Measurements from ENCODE around the gene YWHAE. TPM values are rescaled to one million over a fixed set of nuclear protein-coding genes. Genes with fewer than 3 reads are reported as not detected.
A peak's percentile ranks its signal among the peaks of the same experiment; 100 is the strongest.
"Not testable (repeated sequence)": the region's sequence is repeated elsewhere in the genome, so short reads cannot be mapped to it uniquely, and the experiment has no call there.

The YWHAE gene
- total and polyA plus RNA-seq, 8 donors = 219 to 1,151 (median 340) TPM

DNA sequence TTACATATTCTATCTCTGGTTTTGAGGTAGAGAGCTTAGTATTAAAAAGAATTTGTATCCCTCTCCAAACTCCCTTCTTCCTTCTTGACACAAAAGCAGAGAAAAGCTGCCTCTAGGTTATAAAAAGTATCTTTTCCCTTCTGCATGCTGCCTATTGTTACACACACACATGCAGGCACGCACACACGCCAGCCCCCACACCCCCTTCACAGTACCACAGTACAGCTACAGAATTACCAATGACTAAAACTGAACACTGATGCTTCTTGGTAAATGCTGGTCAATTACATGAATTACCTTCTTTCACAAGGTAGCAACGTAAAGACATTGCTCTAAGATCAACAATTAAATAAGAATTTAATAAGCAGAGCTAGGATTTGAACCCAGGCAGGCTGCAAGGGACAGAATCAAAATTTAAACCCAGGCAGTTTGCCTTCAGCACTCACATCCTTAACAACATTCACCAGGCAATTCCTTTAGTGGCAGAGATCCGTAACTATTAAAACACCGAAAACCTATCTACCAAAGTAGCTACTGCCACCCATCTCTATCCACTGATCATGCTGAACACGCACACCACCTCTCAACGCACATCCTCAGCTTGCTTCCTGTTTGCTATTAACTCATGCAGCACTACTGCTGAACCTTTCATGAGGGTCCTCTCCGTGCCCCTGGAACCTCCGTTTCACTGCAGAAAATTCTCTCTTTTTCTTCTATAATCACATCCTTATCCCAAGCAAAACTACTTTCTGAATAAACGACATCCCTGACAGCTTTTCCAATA, 37.8 kb downstream of the YWHAE start:
- no peak for DNase-seq
- WGBS, 5 donors = 28 to 47% (median 35%) methylated on average over 10 of the region's 10 CpGs

GRCh38 chr17:1360975-1361374, 39.0 kb downstream of the YWHAE start:
- Histone ChIP-seq H3K4me1 (peaks cover 36 to 66% (median 51%) of the 10 kb centered on the region in 4 donors), H3K4me3 (no peak overlapping the region), H3K27me3 (no peaks in the 10 kb centered on the region), H3K27ac (peak overlapping the region in 3 of 5 donors; percentile 29 to 40 (median 38)), H3K36me3 (peaks cover 30 to 86% (median 72%) of the 10 kb centered on the region in 4 donors), H3K9me3 (no peaks in the 10 kb centered on the region)
- intact Hi-C loops (cut with DNase I; ENCODE audit: low total_unique reads) = loop anchor here (10.0 kb wide), 1 partner anchor 154 kb away; the partner anchor contains the start of gene INPP5K
- TF ChIP-seq POLR2A (IDR thresholded peaks at IDR 0.05) (no peak), CTCF (IDR thresholded peaks at IDR 0.05) (no peak), EP300 (IDR thresholded peaks at IDR 0.05) (no peak), POLR2AphosphoS5 (IDR thresholded peaks at IDR 0.05) (no peak)
- 68 to 75% (median 72%) methylated on average over 12 of the region's 12 CpGs for WGBS, 5 donors
- no peak for DNase-seq

More for the DNA sequence above, 37.8 kb downstream of the YWHAE start:
- peaks cover 25 to 74% (median 61%) of the 10 kb centered on the region in 4 donors for H3K36me3 ChIP-seq
- peaks cover 48 to 79% (median 62%) of the 10 kb centered on the region in 4 donors for H3K4me1 ChIP-seq
- no peak overlapping the region for H3K4me3 ChIP-seq
- intact Hi-C loops (cut with DNase I; ENCODE audit: low total_unique reads) = loop anchor here (10.0 kb wide), 1 partner anchor 153 kb away; the partner anchor contains the start of gene INPP5K
- H3K9me3 ChIP-seq = no peaks in the 10 kb centered on the region
- TF ChIP-seq POLR2AphosphoS5 (IDR thresholded peaks at IDR 0.05) (no peak), POLR2A (IDR thresholded peaks at IDR 0.05) (no peak), EP300 (IDR thresholded peaks at IDR 0.05) (no peak), CTCF (IDR thresholded peaks at IDR 0.05) (no peak)
- H3K27me3 ChIP-seq = no peaks in the 10 kb centered on the region
- H3K27ac ChIP-seq = peak overlapping the region in 4 of 5 donors; percentile 16 to 51 (median 44)

- Histone ChIP-seq H3K36me3 (peaks cover 36 to 92% (median 79%) of the 10 kb centered on the region in 4 donors), H3K27ac (peak overlapping the region; percentile 27 to 64 (median 38)), H3K4me1 (peaks cover 30 to 59% (median 45%) of the 10 kb centered on the region in 4 donors)
- H3K4me3 ChIP-seq, H3K27me3 ChIP-seq, DNase-seq, H3K9me3 ChIP-seq: not testable (repeated sequence)
- WGBS, 5 donors = 19 to 43% (median 29%) methylated on average over 5 of the region's 5 CpGs
- TF ChIP-seq POLR2AphosphoS5 (IDR thresholded peaks at IDR 0.05) = peak in 1 of 3 donors; percentile 19
- intact Hi-C loops (cut with DNase I; ENCODE audit: low total_unique reads) = loop anchor here (10.0 kb wide), 1 partner anchor 154 kb away; the partner anchor contains the start of gene INPP5K
These were observed 39.7 kb downstream of the YWHAE start for GRCh38 chr17:1360315-1360714.

- no peak for TF ChIP-seq CTCF (IDR thresholded peaks at IDR 0.05)
- no peak for TF ChIP-seq POLR2AphosphoS5 (IDR thresholded peaks at IDR 0.05)
- TF ChIP-seq EP300 (IDR thresholded peaks at IDR 0.05) = no peak
- no peak for TF ChIP-seq POLR2A (IDR thresholded peaks at IDR 0.05)
- DNase-seq = no peak
- no peak overlapping the region for H3K4me3 ChIP-seq
- peaks cover 0 to 25% (median 12%) of the 10 kb centered on the region in 4 donors for H3K4me1 ChIP-seq
- H3K36me3 ChIP-seq = peaks cover 41 to 95% (median 94%) of the 10 kb centered on the region in 4 donors
- H3K9me3 ChIP-seq = no peaks in the 10 kb centered on the region
- H3K27ac ChIP-seq = no peak overlapping the region
- H3K27me3 ChIP-seq = no peaks in the 10 kb centered on the region
- WGBS, 5 donors = 88 to 93% (median 90%) methylated on average over 7 of the region's 7 CpGs
- intact Hi-C loops (cut with DNase I; ENCODE audit: low total_unique reads) = no loop called here
These were observed 46.0 kb downstream of the YWHAE start for GRCh38 chr17:1354030-1354429.

GRCh38 chr17:1352530-1352929, 47.5 kb downstream of the YWHAE start:
- peaks cover 8 to 40% (median 23%) of the 10 kb centered on the region in 4 donors for H3K4me1 ChIP-seq
- WGBS, 5 donors = 73 to 88% (median 82%) methylated on average over 16 of the region's 16 CpGs
- H3K27me3 ChIP-seq; H3K9me3 ChIP-seq; intact Hi-C loops (cut with DNase I; ENCODE audit: low total_unique reads); H3K27ac ChIP-seq; H3K4me3 ChIP-seq; DNase-seq: not testable (repeated sequence)
- peaks cover 39 to 86% (median 81%) of the 10 kb centered on the region in 4 donors for H3K36me3 ChIP-seq

Measured in stomach (tissue), 9 donors.